GM18517 (cell line): Measurements from ENCODE around the gene ARHGAP19.

Experiments used
- ATAC-seq: cut with Tn5 transposase; IDR thresholded peaks from one replicate; pipeline ENCODE4 v1.9.1; 2021; ENCODE audit warnings: mild to moderate bottlenecking, moderate library complexity; ENCODE audit not compliant: unreplicated experiment

Gene ARHGAP19

GRCh38 chr10:97230146-97230545, 62.3 kb downstream of the ARHGAP19 start:
- ATAC-seq: no peak

GRCh38 chr10:97229322-97230015, 63.0 kb downstream of the ARHGAP19 start:
- no peak for ATAC-seq

GRCh38 chr10:97228775-97229157, 63.7 kb downstream of the ARHGAP19 start:
- ATAC-seq: no peak

- ATAC-seq: no peak
Observed at GRCh38 chr10:97228130-97228774, 64.2 kb downstream of the ARHGAP19 start.

GRCh38 chr10:97226398-97226797, 66.0 kb downstream of the ARHGAP19 start:
- no peak for ATAC-seq

GRCh38 chr10:97224483-97225435, 67.7 kb downstream of the ARHGAP19 start:
- ATAC-seq: no peak

GRCh38 chr10:97222326-97222961, 70.0 kb downstream of the ARHGAP19 start:
- ATAC-seq: no peak

GRCh38 chr10:97220355-97220754, 72.1 kb downstream of the ARHGAP19 start:
- no peak for ATAC-seq

- no peak for ATAC-seq
Observed at GRCh38 chr10:97217299-97217698, 75.1 kb downstream of the ARHGAP19 start.

- no peak for ATAC-seq
Observed at GRCh38 chr10:97215619-97216260, 76.7 kb downstream of the ARHGAP19 start.

GRCh38 chr10:97213431-97213830, 79.0 kb downstream of the ARHGAP19 start:
- no peak for ATAC-seq

GRCh38 chr10:97211229-97211628, 81.2 kb downstream of the ARHGAP19 start:
- no peak for ATAC-seq

GRCh38 chr10:97210543-97210960, 81.9 kb downstream of the ARHGAP19 start:
- ATAC-seq: no peak

GRCh38 chr10:97207756-97208346, 84.6 kb downstream of the ARHGAP19 start:
- ATAC-seq: no peak

- no peak for ATAC-seq
Observed at GRCh38 chr10:97207131-97207530, 85.3 kb downstream of the ARHGAP19 start.

GRCh38 chr10:97204826-97205679, 87.4 kb downstream of the ARHGAP19 start:
- no peak for ATAC-seq

- no peak for ATAC-seq
Observed at GRCh38 chr10:97203220-97203619, 89.2 kb downstream of the ARHGAP19 start.

GRCh38 chr10:97200616-97201015, 91.8 kb downstream of the ARHGAP19 start:
- ATAC-seq: peak; percentile 47

GRCh38 chr10:97199152-97199551, 93.3 kb downstream of the ARHGAP19 start:
- ATAC-seq: no peak
